NCI-H1694 treated with DMSO at 0.1 percent for 48 hours (cell line): ENCODE data around the gene ARHGAP6.

Experiments used
- DNase-seq: peaks from one replicate; lab custom pipeline; 2025; lab: John Stamatoyannopoulos, UW

The ARHGAP6 gene

DNA sequence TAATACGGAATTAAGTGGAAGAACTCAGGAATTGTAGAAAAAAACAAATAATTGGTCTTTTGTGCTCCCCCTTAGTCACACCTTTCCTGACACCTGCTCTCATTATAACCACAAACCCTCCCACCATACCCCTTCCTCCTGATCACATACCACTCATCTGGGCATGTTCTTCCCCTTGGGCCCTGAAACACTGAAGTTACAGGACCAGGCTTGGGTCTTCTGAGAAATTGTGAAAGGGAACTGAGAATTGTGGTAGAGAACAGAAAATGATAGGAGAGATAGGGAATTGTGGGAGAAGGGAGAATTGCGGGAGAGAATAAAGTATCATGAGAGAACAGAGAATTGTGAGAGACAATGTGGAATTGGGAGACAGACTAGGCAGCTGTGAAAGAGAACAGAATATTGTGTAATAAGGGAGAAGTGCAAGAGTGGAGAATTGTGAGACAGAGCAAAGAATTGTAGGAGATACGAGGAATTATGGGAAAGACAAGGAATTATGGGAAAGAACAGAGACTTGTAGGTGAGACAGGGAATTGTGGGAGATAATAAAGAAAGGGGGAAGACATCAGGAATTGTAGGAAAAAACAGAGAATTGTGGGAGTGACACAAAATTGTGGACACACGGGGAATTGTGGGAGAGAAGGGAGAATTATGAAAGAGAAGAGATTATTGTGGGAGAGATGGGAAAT lies 557.3 kb downstream of the ARHGAP6 start:
- DNase-seq: no peak

DNA sequence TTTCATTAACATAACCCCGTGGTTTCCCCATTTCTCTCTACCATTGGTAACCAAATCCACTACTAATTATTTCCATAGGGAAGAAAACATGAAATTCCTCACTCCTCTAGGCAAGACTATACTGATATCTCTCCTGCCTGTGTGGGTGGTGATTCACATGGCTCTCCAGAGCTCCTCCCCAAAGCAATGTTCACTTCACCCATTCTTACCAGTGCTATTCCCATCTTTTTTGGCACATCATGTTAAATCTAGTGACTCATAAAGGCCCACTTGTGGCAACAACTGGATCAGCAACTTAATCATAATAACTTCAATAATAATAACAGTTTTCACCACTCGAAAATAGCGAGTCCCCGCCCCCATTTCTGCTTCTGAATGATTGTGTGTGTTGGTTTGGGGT lies 560.6 kb downstream of the ARHGAP6 start:
- no peak for DNase-seq

DNA sequence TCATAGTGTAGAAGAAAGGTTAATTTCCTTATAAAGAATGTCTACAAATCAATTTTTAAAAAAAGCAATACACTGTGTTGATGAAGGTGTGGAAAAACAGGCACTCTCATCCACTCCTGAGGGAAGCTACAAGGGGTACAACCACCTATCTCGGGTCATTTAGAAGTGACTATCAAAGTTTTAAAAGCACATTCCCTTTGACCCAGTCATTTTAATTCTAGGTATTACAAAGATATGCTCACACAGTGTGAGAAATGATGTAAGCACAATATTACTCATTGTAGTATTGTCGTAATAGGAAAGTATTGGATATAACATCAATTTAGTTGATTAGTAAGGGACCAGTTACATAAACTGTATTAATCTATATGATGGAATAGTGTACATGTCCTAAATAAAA lies 562.0 kb downstream of the ARHGAP6 start:
- DNase-seq: no peak

DNA sequence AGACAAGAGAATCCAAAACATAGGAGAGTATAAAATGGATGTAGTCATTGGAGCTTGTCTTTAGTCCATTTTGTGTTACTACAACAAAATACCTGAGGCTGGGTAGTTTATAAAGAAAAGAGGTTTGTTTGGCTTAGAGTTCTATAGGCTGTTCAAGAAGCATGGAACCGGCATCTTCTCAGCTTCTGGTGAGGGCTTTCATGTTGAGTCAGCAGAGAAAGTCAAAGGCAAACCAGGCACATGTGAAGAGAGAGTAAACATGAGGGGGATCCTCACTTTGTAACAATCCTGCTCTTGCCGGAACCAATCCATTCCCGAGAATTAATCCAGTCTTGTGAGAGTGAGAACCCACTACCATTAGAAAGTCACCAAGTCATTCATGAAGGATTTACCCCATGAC lies 562.7 kb downstream of the ARHGAP6 start:
- no peak for DNase-seq

DNA sequence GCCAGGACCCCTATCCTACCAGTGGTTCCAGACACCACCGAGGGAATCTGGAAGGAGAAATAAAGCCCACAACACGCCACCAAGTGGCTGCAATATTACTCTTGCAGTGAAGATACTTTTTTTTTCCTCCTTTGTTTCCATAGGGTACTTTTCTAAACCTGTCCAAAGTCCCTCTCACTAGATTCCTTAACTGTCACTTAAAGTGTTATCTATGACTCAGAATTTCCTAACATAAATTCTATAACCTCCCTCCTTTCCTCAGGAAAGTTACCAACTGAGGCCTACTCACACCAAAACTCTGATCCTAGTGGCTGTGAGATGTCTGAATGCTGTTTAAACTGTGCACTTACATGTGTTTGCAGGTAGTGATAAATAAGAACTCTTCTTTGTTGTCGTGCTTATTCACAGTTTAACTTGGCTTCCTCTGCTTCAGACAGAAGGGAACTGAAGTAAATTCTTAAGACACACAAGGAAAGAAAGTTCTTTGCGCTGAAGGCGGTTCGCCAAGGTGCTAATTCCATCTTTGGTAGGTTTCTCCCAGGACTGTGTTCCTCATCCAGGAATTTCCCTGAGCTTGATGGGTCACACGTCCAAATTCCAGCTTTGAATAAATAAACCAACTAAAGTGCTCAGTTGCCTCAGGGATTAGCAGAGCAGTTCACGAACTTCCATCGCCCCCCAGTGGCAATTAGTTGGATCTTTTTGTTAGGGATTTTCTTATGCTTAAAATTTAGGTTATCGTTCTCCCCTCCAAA lies 565.3 kb downstream of the ARHGAP6 start:
- peak; percentile 16 for DNase-seq

DNA sequence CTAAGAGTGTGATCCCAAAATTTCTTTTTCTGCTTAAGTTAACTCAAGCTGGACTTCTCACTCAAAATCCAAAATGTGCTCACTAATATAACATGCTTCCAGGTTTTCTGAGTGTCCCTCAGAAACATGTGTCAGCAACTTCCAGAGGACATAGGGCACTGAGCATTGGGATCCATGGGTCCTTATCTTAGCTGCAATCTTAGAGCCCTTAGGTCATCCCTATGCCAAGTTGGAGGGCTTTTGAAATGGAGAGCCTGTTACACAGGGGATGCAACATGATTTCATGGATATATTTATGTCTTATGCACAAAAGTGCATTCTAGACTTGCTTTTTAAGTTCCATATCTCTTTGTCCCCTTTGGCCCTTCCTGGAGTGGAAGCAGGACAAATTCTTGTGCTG lies 566.3 kb downstream of the ARHGAP6 start:
- no peak for DNase-seq

DNA sequence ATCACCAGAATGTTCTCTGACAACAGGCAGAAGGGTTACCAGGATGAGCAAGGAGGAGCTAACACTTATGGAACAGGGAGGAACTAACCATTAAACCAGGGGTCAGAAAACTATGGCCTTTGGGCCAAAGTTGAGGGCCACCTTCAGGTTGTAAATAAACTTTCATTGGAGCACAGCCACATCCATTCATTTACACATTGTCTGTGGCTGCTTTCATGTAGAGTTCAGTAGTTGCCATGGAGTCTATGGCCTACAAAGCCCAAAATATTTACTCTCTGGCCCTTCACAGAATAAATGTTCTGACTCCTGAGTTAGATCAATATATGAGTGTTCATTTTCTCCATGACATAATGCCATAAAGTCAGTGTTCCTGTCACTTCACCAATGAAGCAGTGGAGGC lies 567.8 kb downstream of the ARHGAP6 start:
- DNase-seq: no peak

DNA sequence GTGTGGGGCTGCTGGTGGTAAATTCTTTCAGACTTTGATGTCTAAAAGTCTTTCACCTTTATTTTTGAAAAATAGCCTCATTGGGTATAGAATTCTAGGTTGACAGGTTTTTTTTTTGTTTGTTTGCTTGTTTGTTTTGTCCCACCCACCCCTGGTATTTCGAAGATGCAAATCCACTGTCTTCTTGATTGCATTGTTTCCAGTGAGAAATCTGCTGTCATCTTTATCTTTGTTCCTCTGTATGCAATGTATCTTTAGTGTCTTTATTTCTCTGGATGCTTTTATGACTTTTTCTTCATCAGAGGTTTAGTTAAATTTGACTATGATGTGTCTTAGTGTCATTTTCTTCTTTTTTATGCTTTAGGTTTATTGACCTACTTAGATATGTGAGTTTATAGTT lies 575.9 kb downstream of the ARHGAP6 start:
- DNase-seq: no peak
